Measurements from ENCODE around the gene NDST1.
A peak's percentile ranks its signal among the peaks of the same experiment; 100 is the strongest.

DNA sequence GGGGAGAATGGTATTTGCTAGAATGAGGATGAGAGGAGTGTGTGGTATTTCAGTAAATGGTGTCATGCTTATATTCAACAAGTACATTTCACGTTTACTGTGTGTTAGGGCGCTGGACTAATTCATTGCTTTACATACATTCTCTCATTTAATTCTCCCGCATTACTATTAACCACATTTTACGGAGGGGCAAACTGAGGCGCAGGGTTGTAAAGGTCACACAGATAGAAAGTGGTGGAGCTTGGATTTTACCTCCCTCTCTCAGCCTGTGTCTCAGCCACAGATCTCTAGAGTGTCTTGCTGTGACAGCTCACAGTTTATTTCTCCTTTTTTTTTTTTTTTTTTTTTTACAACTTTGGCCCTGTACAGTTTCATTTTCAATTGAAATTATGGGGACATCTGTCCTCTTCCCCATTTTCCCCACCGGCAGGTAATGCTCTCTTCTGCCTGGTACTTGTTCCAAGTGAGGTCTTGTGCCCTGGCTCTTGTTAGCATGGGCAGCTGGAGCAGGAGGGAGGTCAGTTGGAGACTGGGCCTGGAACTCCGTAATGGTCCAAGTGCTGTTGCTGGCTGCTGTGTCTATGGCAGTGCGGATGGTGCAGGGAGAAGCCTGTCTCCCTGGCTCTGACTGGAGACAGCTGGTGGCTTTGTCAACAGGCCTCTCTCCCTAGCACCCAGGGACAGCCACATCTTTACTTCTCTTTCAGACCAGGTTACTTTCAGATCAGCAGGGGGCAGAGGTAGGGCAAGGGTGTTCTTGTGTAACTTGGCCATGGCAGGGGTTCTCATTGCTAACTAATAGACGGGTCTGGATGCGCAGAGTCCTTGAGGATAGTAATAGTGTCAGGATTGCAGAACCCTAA, 20.5 kb upstream of the NDST1 start:
- TF ChIP-seq, protein P1, sequence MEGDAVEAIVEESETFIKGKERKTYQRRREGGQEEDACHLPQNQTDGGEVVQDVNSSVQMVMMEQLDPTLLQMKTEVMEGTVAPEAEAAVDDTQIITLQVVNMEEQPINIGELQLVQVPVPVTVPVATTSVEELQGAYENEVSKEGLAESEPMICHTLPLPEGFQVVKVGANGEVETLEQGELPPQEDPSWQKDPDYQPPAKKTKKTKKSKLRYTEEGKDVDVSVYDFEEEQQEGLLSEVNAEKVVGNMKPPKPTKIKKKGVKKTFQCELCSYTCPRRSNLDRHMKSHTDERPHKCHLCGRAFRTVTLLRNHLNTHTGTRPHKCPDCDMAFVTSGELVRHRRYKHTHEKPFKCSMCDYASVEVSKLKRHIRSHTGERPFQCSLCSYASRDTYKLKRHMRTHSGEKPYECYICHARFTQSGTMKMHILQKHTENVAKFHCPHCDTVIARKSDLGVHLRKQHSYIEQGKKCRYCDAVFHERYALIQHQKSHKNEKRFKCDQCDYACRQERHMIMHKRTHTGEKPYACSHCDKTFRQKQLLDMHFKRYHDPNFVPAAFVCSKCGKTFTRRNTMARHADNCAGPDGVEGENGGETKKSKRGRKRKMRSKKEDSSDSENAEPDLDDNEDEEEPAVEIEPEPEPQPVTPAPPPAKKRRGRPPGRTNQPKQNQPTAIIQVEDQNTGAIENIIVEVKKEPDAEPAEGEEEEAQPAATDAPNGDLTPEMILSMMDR (IDR thresholded peaks at IDR 0.05), result peak in 2 of 4 experiments; percentile 23 to 33
- TF ChIP-seq POLR2A (IDR thresholded peaks at IDR 0.05) (no peak), POLR2AphosphoS5 (IDR thresholded peaks at IDR 0.05) (no peak)
